IMR-90 (cell line): ENCODE results near the gene DCST2.
A peak's percentile ranks its signal among the peaks of the same experiment; 100 is the strongest.

Experiments used
- CEBPB ChIP-seq: IDR thresholded peaks from 2 replicates; pipeline ENCODE4 v1.6.1; 2012; ENCODE audit warnings: low read depth, low read length, improper control_type of control experiment
- POLR2A ChIP-seq: IDR thresholded peaks from 2 replicates; pipeline ENCODE4 v1.6.1; 2012; ENCODE audit warnings: mild to moderate bottlenecking, low read depth, low read length
- RAD21 ChIP-seq: IDR thresholded peaks from 2 replicates; pipeline ENCODE4 v1.6.1; 2012; ENCODE audit warnings: low read length, improper control_type of control experiment
- RCOR1 ChIP-seq: IDR thresholded peaks from 2 replicates; pipeline ENCODE4 v1.6.1; 2012; ENCODE audit warnings: mild to moderate bottlenecking, low read length, improper control_type of control experiment; ENCODE audit not compliant: insufficient replicate concordance
- TF ChIP-seq, protein P1 (sequence below): conservative IDR thresholded peaks from 2 replicates; pipeline ENCODE4 v1.5.1; 2012; ENCODE audit warnings: mild to moderate bottlenecking, low read depth, low read length, improper control_type of control experiment

DNA sequence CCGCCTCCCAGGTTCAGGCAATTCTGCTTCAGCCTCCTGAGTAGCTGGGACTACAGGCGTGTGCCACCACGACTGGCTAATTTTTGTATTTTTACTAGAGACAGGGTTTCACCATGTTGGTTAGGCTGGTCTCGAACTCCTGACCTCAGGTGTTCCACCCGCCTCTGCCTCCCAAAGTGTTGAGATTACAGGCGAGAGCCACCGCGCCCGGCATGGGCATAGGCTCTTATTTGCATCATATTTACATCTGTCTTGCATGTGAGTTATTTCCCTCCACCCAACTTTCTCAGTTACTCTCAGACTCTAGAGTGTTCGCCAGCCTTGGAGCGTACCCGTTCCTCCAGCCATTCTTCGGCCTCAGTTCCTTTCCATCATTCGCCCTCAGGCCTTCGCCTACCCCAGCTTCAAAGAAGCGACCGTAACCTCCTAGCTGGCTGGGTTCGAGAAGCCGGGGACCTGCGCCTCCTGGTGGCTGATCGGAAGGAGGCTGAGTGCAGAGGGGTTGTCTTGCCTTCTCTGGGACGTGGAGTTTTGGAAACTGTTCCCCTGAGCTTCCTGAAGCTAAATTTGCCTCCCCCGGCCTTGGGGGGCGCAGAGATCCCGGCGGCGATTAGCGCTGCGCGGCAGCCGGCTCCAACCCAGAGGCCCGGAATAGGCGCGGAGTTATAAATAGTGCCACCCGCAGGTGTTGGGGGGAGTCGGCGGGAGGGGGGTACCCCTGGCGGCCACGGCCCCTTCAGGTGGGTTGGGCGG is 34.6 kb downstream of the DCST2 start:
- TF ChIP-seq, protein P1, sequence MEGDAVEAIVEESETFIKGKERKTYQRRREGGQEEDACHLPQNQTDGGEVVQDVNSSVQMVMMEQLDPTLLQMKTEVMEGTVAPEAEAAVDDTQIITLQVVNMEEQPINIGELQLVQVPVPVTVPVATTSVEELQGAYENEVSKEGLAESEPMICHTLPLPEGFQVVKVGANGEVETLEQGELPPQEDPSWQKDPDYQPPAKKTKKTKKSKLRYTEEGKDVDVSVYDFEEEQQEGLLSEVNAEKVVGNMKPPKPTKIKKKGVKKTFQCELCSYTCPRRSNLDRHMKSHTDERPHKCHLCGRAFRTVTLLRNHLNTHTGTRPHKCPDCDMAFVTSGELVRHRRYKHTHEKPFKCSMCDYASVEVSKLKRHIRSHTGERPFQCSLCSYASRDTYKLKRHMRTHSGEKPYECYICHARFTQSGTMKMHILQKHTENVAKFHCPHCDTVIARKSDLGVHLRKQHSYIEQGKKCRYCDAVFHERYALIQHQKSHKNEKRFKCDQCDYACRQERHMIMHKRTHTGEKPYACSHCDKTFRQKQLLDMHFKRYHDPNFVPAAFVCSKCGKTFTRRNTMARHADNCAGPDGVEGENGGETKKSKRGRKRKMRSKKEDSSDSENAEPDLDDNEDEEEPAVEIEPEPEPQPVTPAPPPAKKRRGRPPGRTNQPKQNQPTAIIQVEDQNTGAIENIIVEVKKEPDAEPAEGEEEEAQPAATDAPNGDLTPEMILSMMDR, result peak; percentile 80
- TF ChIP-seq POLR2A (no peak), RCOR1 (no peak), CEBPB (no peak), RAD21 (peak; percentile 73)
